ENCODE results near the gene SYNM. TPM values are rescaled to one million over a fixed set of nuclear protein-coding genes. Genes with fewer than 3 reads are reported as not detected.

Gene SYNM
- polyA plus RNA-seq, 1 donor from 2014 or later: 5.7 TPM

DNA sequence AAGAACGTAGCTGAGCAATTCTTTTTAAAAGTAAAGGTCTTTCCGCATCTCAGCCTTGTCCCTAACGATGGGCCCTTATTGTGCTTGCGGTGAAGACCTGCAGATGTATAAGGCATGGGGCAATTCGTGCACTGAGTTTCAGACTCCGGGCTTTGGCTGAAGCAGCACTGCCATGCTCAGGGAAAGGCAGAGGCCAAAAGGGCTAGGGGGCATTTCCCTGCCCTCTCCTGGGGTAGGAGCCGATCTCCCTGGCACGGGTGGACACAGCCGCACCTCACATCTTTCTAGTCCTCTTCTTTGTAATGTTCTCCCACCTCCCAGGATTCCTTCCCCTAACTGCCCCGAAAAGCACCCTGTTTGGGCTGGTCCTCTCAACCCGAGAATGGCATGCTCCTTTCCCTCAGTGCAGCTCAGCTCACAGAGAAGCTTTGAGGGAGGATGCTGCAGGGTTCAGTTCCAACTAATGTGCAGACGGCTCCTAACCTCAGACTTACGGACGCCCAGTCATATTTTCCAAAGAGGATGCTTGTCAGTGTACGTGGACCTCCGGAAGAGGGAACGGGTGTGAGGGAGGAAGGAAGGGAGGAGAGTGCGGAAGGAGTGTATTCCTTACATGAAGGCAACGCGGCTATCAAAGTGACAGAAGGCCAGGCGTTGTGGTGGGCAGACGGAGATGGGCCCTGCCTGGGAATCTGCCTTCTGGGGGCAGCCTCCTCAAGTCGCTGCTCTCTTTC is 61.2 kb downstream of the SYNM start:
- Histone ChIP-seq H4K20me1 (ENCODE audit: insufficient read depth) (no peaks in the 10 kb centered on the region), H3K36me3 (ENCODE audit: insufficient read depth, low read length) (no peaks in the 10 kb centered on the region), H3K27ac (ENCODE audit: low read length) (no peak overlapping the region), H3F3A (ENCODE audit: insufficient read depth, low read length, poor library complexity, severe bottlenecking) (no peaks in the 10 kb centered on the region), H3K27me3 (ENCODE audit: insufficient read depth, low read depth, low read length) (no peaks in the 10 kb centered on the region), H2AFZ (ENCODE audit: low read depth, low read length) (no peak overlapping the region), H3K4me3 (ENCODE audit: low read length) (no peak overlapping the region), H3K79me2 (replicated peaks; ENCODE audit: insufficient read depth, low read length) (no peaks in the 10 kb centered on the region), H3K9me3 (ENCODE audit: low read length) (no peaks in the 10 kb centered on the region), H3K9ac (ENCODE audit: low read length) (no peak overlapping the region), H3K4me2 (ENCODE audit: low read length) (no peak overlapping the region), H3K9me2 (ENCODE audit: insufficient read depth, low read length) (no peaks in the 10 kb centered on the region)
- TF ChIP-seq RAD21 (conservative IDR thresholded peaks at IDR 0.05): no peak
- TF ChIP-seq, protein P1, sequence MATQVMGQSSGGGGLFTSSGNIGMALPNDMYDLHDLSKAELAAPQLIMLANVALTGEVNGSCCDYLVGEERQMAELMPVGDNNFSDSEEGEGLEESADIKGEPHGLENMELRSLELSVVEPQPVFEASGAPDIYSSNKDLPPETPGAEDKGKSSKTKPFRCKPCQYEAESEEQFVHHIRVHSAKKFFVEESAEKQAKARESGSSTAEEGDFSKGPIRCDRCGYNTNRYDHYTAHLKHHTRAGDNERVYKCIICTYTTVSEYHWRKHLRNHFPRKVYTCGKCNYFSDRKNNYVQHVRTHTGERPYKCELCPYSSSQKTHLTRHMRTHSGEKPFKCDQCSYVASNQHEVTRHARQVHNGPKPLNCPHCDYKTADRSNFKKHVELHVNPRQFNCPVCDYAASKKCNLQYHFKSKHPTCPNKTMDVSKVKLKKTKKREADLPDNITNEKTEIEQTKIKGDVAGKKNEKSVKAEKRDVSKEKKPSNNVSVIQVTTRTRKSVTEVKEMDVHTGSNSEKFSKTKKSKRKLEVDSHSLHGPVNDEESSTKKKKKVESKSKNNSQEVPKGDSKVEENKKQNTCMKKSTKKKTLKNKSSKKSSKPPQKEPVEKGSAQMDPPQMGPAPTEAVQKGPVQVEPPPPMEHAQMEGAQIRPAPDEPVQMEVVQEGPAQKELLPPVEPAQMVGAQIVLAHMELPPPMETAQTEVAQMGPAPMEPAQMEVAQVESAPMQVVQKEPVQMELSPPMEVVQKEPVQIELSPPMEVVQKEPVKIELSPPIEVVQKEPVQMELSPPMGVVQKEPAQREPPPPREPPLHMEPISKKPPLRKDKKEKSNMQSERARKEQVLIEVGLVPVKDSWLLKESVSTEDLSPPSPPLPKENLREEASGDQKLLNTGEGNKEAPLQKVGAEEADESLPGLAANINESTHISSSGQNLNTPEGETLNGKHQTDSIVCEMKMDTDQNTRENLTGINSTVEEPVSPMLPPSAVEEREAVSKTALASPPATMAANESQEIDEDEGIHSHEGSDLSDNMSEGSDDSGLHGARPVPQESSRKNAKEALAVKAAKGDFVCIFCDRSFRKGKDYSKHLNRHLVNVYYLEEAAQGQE (IDR thresholded peaks at IDR 0.05; ENCODE audit: borderline replicate concordance): no peak
- no peak for TF ChIP-seq TAF1 (IDR thresholded peaks at IDR 0.05; ENCODE audit: low read depth)
- TF ChIP-seq EP300 (conservative IDR thresholded peaks at IDR 0.05; ENCODE audit: poor library complexity, severe bottlenecking): no peak
- no peak for TF ChIP-seq POLR2AphosphoS5 (IDR thresholded peaks at IDR 0.05)

GRCh38 chr15:99167201-99167600 is 62.3 kb downstream of the SYNM start:
- no peaks in the 10 kb centered on the region for H3F3A ChIP-seq (ENCODE audit: insufficient read depth, low read length, poor library complexity, severe bottlenecking)

More at GRCh38 chr15:99167201-99167600, 62.3 kb downstream of the SYNM start:
- Histone ChIP-seq H3K9me2 (ENCODE audit: insufficient read depth, low read length) (no peaks in the 10 kb centered on the region), H2AFZ (ENCODE audit: low read depth, low read length) (no peak overlapping the region), H3K27me3 (ENCODE audit: insufficient read depth, low read depth, low read length) (no peaks in the 10 kb centered on the region), H3K9me3 (ENCODE audit: low read length) (no peaks in the 10 kb centered on the region), H4K20me1 (ENCODE audit: insufficient read depth) (no peaks in the 10 kb centered on the region), H3K4me2 (ENCODE audit: low read length) (no peak overlapping the region), H3K4me3 (ENCODE audit: low read length) (no peak overlapping the region), H3K27ac (ENCODE audit: low read length) (no peak overlapping the region), H3K9ac (ENCODE audit: low read length) (no peak overlapping the region), H3K36me3 (ENCODE audit: insufficient read depth, low read length) (no peaks in the 10 kb centered on the region), H3K79me2 (replicated peaks; ENCODE audit: insufficient read depth, low read length) (no peaks in the 10 kb centered on the region)
- TF ChIP-seq EZH2 (IDR thresholded peaks at IDR 0.05; ENCODE audit: borderline replicate concordance, insufficient read depth, low read length, poor library complexity, severe bottlenecking): no peak
- TF ChIP-seq MXI1 (conservative IDR thresholded peaks at IDR 0.05; ENCODE audit: poor library complexity, severe bottlenecking): no peak
- TF ChIP-seq, protein P1 (IDR thresholded peaks at IDR 0.05; ENCODE audit: borderline replicate concordance): no peak
- no peak for TF ChIP-seq SMC3 (conservative IDR thresholded peaks at IDR 0.05; ENCODE audit: poor library complexity)
- TF ChIP-seq TAF1 (IDR thresholded peaks at IDR 0.05; ENCODE audit: low read depth): no peak
- no peak for TF ChIP-seq POLR2AphosphoS5 (IDR thresholded peaks at IDR 0.05)
- no peak for TF ChIP-seq EP300 (conservative IDR thresholded peaks at IDR 0.05; ENCODE audit: poor library complexity, severe bottlenecking)
- no peak for TF ChIP-seq RAD21 (conservative IDR thresholded peaks at IDR 0.05)
- TF ChIP-seq, protein P2, sequence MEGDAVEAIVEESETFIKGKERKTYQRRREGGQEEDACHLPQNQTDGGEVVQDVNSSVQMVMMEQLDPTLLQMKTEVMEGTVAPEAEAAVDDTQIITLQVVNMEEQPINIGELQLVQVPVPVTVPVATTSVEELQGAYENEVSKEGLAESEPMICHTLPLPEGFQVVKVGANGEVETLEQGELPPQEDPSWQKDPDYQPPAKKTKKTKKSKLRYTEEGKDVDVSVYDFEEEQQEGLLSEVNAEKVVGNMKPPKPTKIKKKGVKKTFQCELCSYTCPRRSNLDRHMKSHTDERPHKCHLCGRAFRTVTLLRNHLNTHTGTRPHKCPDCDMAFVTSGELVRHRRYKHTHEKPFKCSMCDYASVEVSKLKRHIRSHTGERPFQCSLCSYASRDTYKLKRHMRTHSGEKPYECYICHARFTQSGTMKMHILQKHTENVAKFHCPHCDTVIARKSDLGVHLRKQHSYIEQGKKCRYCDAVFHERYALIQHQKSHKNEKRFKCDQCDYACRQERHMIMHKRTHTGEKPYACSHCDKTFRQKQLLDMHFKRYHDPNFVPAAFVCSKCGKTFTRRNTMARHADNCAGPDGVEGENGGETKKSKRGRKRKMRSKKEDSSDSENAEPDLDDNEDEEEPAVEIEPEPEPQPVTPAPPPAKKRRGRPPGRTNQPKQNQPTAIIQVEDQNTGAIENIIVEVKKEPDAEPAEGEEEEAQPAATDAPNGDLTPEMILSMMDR (IDR thresholded peaks at IDR 0.05; ENCODE audit: poor library complexity, severe bottlenecking): no peak
